IPS-18a (cell line): ENCODE data around the gene DNAH17.
"Not testable (repeated sequence)": the region's sequence is repeated elsewhere in the genome, so short reads cannot be mapped to it uniquely, and the experiment has no call there.

Experiments used
- H3K27ac ChIP-seq: one replicate; pipeline ENCODE4 v1.5.1; 2013; ENCODE audit warnings: low read length
- H3K27me3 ChIP-seq: one replicate; pipeline ENCODE4 v1.6.1; 2013; ENCODE audit warnings: mild to moderate bottlenecking, low read length; ENCODE audit not compliant: control insufficient read depth, insufficient read depth
- H3K36me3 ChIP-seq: one replicate; pipeline ENCODE4 v1.6.1; 2013; ENCODE audit warnings: low read depth, low read length; ENCODE audit not compliant: control insufficient read depth
- H3K4me1 ChIP-seq: one replicate; pipeline ENCODE4 v1.6.1; 2013; ENCODE audit warnings: low read depth, low read length; ENCODE audit not compliant: control insufficient read depth
- H3K4me3 ChIP-seq: one replicate; pipeline ENCODE4 v1.5.1; 2013; ENCODE audit warnings: low read length
- H3K9ac ChIP-seq: one replicate; pipeline ENCODE4 v1.6.1; 2013; ENCODE audit warnings: mild to moderate bottlenecking, low read length, moderate library complexity
- H3K9me3 ChIP-seq: one replicate; pipeline ENCODE4 v1.6.1; 2013; ENCODE audit warnings: low read depth, low read length; ENCODE audit not compliant: control insufficient read depth

DNAH17 gene

GRCh38 chr17:78474614-78475146 lies 102.5 kb downstream of the DNAH17 start:
- Histone ChIP-seq H3K36me3 (no peaks in the 10 kb centered on the region), H3K27me3 (no peaks in the 10 kb centered on the region), H3K4me3 (no peak overlapping the region), H3K9me3 (no peaks in the 10 kb centered on the region), H3K9ac (no peak overlapping the region), H3K27ac (no peak overlapping the region), H3K4me1 (no peaks in the 10 kb centered on the region)

- H3K27ac ChIP-seq = no peak overlapping the region
- H3K9me3 ChIP-seq = no peaks in the 10 kb centered on the region
- H3K4me1 ChIP-seq = no peaks in the 10 kb centered on the region
- no peaks in the 10 kb centered on the region for H3K27me3 ChIP-seq
- no peaks in the 10 kb centered on the region for H3K36me3 ChIP-seq
- H3K4me3 ChIP-seq = no peak overlapping the region
- no peak overlapping the region for H3K9ac ChIP-seq
Observed at GRCh38 chr17:78473951-78474613, 103.1 kb downstream of the DNAH17 start.

- no peak overlapping the region for H3K4me3 ChIP-seq
- H3K9me3 ChIP-seq = no peaks in the 10 kb centered on the region
- H3K27me3 ChIP-seq = no peaks in the 10 kb centered on the region
- no peak overlapping the region for H3K9ac ChIP-seq
- H3K27ac ChIP-seq = no peak overlapping the region
- no peaks in the 10 kb centered on the region for H3K4me1 ChIP-seq
- H3K36me3 ChIP-seq = no peaks in the 10 kb centered on the region
Observed at GRCh38 chr17:78472035-78472905, 104.9 kb downstream of the DNAH17 start.

GRCh38 chr17:78471635-78472034 lies 105.6 kb downstream of the DNAH17 start:
- H3K9me3 ChIP-seq = no peaks in the 10 kb centered on the region
- H3K4me3 ChIP-seq = no peak overlapping the region
- no peaks in the 10 kb centered on the region for H3K27me3 ChIP-seq
- no peak overlapping the region for H3K9ac ChIP-seq
- H3K27ac ChIP-seq = no peak overlapping the region
- H3K36me3 ChIP-seq = no peaks in the 10 kb centered on the region
- no peaks in the 10 kb centered on the region for H3K4me1 ChIP-seq

- H3K27me3 ChIP-seq = no peaks in the 10 kb centered on the region
Observed at GRCh38 chr17:78469443-78469842, 107.8 kb downstream of the DNAH17 start.

GRCh38 chr17:78468366-78468765 lies 108.8 kb downstream of the DNAH17 start:
- Histone ChIP-seq H3K36me3 (no peaks in the 10 kb centered on the region), H3K27ac (no peak overlapping the region)

More at GRCh38 chr17:78469443-78469842, 107.8 kb downstream of the DNAH17 start:
- Histone ChIP-seq H3K27ac (no peak overlapping the region), H3K4me3 (no peak overlapping the region), H3K9me3 (no peaks in the 10 kb centered on the region), H3K9ac (no peak overlapping the region), H3K4me1 (no peaks in the 10 kb centered on the region), H3K36me3 (no peaks in the 10 kb centered on the region)

GRCh38 chr17:78466786-78467715 lies 110.1 kb downstream of the DNAH17 start:
- Histone ChIP-seq H3K9me3 (no peaks in the 10 kb centered on the region), H3K4me3 (no peak overlapping the region), H3K4me1 (no peaks in the 10 kb centered on the region), H3K27ac (no peak overlapping the region), H3K36me3 (no peaks in the 10 kb centered on the region), H3K27me3 (no peaks in the 10 kb centered on the region), H3K9ac (no peak overlapping the region)

More at GRCh38 chr17:78468366-78468765, 108.8 kb downstream of the DNAH17 start:
- no peak overlapping the region for H3K9ac ChIP-seq
- H3K4me3 ChIP-seq = no peak overlapping the region
- H3K4me1 ChIP-seq = no peaks in the 10 kb centered on the region
- no peaks in the 10 kb centered on the region for H3K9me3 ChIP-seq
- no peaks in the 10 kb centered on the region for H3K27me3 ChIP-seq

- H3K4me3 ChIP-seq, H3K36me3 ChIP-seq, H3K27ac ChIP-seq, H3K9ac ChIP-seq, H3K9me3 ChIP-seq, H3K4me1 ChIP-seq, H3K27me3 ChIP-seq: not testable (repeated sequence)
Observed at GRCh38 chr17:78466109-78466785, 110.9 kb downstream of the DNAH17 start.

GRCh38 chr17:78462148-78462547 lies 115.0 kb downstream of the DNAH17 start:
- Histone ChIP-seq H3K4me1 (no peaks in the 10 kb centered on the region), H3K27ac (no peak overlapping the region), H3K9me3 (no peaks in the 10 kb centered on the region), H3K36me3 (no peaks in the 10 kb centered on the region), H3K4me3 (no peak overlapping the region), H3K9ac (no peak overlapping the region), H3K27me3 (no peaks in the 10 kb centered on the region)

- Histone ChIP-seq H3K27ac (no peak overlapping the region), H3K4me1 (no peaks in the 10 kb centered on the region), H3K4me3 (no peak overlapping the region), H3K9ac (no peak overlapping the region), H3K27me3 (no peaks in the 10 kb centered on the region), H3K36me3 (no peaks in the 10 kb centered on the region), H3K9me3 (no peaks in the 10 kb centered on the region)
Observed at GRCh38 chr17:78461799-78462053, 115.5 kb downstream of the DNAH17 start.
